Measurements from ENCODE around the gene SRP14.
"Not testable (repeated sequence)": the region's sequence is repeated elsewhere in the genome, so short reads cannot be mapped to it uniquely, and the experiment has no call there.

Gene SRP14, protein sequence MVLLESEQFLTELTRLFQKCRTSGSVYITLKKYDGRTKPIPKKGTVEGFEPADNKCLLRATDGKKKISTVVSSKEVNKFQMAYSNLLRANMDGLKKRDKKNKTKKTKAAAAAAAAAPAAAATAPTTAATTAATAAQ

DNA sequence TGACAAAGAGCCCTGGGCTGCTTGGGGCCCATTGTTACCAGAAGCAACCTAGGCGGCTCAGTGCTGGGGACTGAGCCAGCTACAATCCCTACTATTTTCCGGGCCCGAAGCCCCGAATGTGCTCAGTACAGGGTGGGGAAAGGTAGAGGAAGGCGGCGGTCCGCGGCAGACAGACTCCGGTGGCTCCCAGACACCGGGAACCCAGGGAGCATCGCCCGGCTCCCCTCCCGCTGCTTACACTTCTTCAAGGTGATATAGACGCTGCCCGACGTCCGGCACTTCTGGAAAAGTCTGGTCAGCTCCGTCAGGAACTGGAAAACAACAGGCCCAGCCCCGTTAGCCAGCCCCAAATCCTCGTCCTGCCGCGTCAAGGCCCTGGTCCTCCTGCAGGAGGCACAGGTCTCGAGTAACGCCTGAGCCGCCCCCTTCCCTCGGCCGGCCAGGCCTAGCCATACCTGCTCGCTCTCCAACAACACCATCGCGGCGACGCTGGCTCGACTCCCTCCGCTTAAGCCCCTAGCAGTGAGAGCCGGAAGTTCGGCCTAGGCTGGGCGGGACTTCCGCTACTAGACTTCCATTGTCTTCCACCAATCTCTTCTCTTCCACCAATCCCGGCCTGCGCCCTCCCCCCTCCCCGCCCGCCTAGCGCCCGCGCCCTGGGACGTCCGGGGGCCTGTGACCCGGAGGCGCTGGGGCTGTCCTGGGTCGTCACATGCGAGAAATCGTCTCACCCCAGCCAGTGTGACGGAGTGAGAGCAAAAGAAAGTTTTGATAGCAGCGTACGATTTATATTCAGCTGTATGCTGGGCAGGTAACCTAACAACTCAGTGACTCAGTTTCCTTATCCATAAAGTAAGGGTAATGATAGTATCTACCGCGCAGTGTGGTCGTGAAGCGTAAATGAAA, at the start of gene SRP14:
TSS of gene SRP14 (minus strand) at position 544 of the 906 bp plus-strand sequence. CDS start at position 479, 65 bp downstream.
- DNase-seq (ENCODE audit: low spot score), result peak; percentile 95

DNA sequence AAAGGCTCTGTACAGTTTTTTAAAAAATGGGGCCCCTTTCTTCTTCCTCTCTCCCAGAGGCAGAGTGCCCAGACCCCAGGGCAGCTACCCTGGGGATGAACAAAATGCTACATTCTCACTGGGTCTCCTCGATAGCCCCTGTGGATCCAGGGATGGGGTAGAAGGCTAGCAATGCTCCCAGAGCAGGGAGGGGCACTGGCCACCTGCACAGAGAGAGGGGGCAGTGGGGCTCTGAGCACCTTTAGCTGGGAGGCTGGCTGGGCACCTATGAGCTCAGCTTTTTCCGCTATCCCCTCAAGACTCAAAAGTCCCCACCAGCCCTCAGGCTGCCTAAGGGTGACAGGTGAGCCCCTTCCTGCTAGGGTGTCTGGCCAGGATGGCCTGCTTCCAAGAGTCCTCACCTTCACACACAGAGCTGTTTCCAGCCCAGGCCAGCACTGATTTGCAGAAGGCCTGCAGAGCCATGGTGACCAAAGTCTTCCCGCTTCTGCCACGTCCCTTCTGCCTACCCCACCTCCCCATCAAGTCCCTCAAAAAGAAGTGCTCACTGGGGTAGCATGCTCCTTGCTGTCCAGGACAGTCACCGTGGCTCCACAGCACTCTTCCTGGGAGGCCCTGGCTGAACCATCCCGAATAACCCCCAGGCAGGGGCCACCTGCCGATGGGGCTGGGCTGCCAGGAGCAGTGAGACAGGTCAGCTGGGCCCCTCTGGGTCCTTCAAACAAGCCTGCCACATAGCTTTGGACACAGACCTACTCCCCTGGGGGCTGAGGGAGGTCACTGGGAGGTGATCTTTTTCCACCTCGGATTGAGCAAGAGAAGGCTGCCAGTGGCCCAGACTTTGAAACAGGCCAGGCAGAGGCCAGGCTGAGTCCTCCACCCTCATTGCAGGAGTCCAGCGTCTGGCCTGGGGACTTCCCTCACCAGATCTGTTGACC, 49.3 kb upstream of the SRP14 start:
- no peak for DNase-seq (ENCODE audit: low spot score)

DNA sequence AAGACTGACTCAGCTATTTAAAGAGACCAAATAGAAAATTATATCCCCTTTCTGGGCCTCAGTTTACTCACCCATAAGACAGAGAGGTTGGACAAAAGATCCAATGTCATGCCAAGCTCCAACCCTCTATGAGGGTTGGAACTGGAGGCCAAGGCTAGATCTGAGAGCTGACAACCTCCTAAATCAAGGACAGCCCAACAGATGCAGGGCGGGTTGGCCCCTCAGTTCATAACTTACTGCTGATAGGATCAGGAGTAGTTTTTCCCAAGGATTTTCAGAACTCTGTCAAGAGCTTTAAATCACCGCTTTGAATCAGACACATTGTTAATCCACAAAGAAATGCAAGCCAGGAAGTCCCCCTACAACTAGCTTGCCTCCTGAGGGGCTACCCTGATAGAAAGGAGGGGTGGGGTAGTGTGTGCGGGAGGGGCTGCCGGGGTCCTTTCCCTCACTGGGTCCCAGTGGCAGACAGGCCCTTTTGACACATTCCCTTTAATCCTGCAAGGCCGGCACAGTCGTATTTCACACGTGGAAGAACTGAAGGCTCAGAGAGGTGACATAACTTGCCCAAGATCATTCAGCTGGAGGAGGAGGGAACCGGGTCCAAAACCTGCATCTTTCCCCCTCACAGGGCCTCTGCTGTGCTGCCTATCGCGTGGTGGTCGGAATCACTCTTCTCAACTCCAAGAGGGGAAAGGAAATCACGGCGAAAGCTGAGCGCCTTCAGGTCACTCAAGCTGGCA, 48.3 kb upstream of the SRP14 start:
- DNase-seq (ENCODE audit: low spot score), result no peak

DNA sequence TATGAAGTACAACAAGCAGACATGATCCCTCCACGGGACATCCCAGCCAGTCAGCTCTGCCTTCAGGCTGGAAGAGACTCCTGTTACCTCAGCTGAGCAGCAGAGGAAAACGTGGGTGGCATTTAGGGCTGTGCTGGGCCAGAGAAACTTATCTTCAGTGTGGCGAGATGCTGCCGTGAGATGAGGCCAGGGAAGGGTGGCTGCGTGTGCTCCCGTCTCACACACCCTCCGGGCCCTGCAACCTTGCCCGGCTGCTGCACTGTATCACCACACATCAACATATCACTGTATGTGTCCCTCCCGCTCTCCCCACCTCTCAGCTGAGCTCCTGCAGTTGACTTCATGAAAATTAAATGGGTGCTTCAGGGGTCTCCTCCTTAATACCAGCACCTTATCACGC, 46.3 kb upstream of the SRP14 start:
- no peak for DNase-seq (ENCODE audit: low spot score)

DNA sequence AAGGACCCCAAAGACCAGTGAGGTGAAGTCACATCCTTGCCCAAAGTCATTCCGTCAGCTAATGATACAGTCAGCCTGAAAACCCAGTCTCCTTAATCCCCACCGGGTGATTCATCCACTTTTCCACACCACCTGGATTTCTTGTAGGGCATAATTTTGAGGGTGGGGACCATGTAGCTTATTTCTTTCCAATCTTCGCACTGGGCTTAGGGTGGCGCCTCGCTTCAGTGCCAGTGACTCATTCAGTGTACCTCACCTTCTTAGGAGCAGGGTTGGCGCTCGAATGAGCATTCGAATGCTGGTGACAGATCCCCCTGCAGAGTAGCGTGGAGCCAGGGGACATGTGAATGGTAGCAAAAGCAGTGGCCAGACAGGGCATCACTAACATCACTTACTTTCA, 45.7 kb upstream of the SRP14 start:
- DNase-seq (ENCODE audit: low spot score), result no peak

DNA sequence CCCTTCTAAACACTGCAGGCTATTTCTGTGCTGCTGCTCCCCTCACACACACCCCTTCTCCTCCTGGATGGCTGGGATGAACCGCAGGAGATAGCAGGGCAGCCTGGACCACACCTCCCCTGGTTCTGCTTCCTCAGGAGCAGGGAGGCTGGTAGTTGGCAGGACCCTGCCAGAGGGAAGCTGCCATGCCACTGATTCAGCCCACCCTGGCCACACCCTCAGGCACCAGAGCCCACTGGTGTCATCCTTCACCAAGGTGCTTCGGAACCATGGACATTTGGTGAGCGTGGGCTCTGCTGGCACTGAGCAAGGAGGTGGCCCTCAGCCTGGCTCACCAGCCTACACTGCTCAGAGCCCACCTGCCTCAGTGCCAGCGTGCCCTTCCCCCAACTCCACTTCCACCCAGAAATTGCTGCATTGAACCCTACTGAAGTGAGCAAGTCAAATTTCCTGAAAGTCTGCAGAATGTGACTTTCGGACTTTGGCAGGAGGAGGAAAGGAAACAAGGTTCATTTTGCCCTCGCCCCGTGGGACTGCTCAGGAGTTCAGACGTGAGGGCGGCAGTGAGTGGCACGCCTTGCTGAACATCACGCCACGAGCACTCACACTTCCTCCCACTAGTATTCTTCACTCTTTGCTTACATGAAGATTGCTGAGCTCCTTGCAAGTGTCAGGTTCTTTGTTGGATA, 43.4 kb upstream of the SRP14 start:
- DNase-seq (ENCODE audit: low spot score), result no peak

DNA sequence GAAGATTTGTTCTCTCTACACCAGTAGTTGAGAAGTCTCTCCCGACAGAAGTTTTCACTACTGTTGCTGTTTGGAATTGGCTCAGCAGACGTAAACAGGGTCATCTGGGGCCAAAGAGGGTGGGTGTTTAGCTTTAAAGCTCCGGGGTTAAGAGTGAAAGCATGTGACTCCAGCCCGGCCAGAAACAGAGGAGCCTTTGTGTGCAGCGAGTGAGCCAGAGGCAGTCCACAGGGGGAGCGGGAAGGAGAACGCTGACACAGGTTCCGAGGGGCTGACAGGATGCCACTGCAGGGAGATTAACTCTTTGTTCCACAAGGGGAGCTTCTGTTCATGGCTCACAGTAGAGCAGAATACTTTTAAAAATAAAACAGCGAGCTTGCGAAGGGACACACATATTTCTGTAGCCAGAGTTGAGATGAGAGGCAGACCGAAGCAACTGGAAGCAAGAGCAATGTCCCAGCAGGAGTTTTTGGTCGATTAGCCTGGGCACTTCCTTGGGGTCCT, 42.8 kb upstream of the SRP14 start:
- no peak for DNase-seq (ENCODE audit: low spot score)

DNA sequence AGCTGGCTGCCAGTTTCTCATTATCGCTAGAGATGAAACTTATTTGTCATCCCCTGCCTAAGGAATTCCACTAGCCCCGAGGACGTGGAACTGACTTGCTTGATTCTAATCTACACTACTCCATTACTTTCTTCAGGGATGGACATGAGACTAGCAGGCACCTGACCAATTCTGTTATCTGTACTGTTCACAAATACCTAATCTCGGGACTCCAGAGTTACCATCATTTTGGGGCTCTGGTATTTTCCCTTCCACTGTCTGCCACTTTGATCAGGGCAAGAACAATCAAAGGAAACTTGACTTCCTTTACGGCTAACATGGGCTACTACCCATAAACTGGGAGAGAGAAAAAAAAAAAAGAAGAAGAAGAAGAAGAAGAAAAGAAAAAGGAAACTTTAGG, 41.9 kb upstream of the SRP14 start:
- DNase-seq (ENCODE audit: low spot score), result no peak

DNA sequence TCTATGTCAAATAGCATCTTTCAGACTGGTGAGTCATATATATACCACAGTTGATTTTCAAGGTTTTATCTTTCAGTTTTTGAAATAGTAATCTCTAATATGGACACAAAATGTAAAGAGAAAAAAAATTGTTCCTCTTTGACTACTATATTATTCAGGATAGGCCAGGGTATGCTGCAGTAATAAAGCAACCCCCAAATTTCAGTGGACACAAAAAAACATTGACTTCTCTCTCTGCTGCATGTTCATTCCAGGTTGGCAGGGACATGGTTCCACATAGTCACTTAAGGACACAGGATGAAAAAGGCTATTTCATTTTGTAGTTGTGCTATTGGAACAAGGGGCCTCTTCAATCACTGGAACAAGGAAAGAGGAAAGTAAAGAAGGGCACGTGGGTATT, 41.1 kb upstream of the SRP14 start:
- DNase-seq (ENCODE audit: low spot score), result no peak

DNA sequence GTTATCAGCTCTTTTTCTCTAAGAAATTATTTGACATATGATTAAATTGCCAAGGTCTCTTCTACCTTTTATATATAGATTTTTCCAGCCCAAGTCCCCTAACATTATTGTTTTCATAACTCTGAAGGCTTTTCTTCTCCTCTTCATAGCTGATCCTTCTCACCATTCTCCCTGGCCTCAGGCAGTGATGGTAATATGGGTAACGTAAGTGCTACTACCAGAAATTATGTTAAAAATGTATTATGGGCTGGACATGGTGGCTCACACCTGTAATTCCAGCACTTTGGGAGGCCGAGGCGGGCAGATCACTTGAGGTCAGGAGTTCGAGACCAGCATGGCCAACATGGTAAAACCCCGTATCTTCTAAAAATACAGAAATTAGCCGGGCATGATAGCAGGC, 40.5 kb upstream of the SRP14 start:
- no peak for DNase-seq (ENCODE audit: low spot score)

DNA sequence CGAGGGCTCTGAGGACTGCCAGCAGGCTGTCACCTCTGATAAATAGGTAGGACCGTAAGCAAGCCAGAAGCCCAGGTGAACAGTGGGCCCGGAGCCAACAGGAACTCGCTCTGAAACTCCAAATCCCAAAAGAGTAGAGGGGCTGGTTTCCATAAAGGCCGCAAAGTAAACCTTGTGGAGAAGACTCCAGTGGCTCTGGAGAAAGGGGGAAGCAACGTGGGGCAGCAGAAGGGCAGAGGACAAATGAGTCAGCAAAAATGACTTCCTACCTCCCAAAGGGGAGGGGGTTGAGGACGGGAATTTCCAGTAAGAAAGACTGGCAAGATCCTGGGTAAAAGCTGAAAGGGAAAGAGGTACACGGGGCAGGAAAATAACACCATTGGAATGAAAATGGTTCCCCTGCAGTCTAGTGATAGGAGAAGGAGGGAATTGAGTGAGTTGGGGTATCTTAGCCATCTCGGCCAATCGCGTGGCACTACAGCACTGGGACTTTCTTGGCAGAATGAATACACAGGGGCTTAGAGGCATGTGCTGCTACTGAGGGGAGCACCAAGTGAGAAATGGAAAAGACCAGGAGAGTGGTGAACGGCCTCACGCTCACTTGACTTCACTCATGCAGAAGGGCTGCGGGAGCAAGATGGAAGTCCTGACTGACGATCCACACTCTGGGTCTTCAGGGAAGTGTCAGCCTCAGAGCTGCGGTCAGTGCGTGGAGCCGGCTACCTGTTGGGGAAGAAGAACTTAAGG, 36.5 kb upstream of the SRP14 start:
- DNase-seq (ENCODE audit: low spot score), result no peak

DNA sequence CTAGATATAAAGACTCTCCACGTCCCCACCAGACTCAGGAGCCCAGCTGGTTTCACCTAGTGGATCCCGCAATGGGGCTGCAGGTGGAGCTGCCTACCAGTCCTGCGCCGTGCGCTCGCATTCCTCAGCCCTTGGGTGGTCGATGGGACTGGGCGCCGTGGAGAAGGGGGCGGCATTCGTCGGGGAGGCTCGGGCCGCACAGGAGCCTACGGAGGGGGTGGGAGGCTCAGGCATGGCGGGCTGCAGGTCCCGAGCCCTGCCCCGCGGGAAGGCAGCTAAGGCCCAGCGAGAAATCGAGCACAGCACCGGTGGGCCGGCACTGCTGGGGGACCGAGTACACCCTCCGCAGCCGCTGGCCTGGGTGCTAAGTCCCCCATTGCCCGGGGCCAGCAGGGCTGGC, 35.7 kb upstream of the SRP14 start:
- DNase-seq (ENCODE audit: low spot score), result not testable (repeated sequence)

DNA sequence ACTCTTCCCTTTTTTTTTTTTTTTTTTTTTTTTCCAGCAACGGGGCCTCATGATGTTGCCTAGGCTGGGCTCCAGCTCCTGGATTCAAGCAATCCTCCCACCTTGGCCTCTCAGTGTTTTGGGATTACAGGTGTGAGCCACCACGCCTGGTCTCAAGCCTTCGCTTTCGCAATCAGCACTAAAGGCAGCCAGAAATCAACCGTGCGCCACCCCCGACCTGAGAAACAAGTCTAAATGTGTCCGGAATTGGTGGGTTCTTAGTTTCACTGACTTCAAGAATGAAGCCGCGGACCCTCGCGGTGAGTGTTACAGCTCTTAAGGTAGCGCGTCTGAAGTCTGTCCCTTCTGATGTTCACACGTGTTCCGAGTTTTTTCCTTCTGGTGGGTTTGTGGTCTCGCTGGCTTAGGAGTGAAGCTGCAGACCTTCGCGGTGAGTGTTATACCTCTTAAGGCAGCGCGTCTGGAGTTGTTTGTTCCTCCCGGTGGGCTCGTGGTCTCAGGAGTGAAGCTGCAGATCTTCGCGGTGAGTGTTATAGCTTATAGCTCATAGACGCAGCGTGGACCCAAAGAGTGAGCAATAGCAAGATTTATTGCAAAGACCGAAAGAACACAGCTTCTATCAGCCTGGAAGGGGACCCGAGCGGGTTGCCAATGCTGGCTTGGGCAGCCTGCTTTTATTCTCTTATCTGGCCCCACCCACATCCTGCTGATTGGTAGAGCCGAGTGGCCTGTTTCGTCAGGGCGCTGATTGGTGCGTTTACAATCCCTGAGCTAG, 34.9 kb upstream of the SRP14 start:
- DNase-seq (ENCODE audit: low spot score), result not testable (repeated sequence)

DNA sequence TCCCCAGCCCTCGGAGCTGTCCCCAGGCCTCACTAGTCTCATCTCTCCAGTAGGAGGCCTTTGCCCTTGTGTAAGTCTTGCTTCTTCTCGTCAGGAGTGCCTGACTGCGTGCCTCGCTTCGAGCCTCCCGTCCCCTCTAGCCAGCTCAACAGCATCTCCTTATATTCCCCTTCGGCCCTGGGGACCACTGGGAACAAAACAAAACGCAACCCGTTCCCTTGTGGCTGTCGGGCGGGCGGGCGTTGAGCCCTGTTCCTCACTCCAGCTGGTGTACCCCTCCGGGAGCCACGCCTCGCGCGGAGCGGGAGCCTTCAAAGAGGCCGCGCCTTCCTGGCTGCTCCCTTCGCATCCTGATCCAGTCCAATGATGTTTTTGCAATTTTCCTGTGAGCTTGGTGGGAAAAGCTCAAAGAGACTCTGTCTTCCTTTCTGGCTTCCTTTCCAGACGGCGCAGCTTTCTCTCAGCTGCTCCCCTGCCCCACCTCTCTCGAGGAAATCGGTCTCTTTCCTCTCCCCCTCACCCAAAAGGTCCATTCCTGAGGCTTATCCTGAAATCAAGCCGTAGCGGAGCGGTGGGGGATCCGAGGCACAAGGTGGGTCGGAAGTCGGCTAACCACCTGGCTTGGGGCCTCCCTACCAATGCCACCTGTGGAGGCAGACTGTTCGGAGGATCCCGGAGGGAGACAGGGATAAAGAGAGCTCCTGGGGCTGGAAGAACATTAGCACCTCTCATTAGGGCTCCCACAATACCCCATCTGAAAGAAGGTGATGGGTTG, 33.4 kb upstream of the SRP14 start:
- no peak for DNase-seq (ENCODE audit: low spot score)

DNA sequence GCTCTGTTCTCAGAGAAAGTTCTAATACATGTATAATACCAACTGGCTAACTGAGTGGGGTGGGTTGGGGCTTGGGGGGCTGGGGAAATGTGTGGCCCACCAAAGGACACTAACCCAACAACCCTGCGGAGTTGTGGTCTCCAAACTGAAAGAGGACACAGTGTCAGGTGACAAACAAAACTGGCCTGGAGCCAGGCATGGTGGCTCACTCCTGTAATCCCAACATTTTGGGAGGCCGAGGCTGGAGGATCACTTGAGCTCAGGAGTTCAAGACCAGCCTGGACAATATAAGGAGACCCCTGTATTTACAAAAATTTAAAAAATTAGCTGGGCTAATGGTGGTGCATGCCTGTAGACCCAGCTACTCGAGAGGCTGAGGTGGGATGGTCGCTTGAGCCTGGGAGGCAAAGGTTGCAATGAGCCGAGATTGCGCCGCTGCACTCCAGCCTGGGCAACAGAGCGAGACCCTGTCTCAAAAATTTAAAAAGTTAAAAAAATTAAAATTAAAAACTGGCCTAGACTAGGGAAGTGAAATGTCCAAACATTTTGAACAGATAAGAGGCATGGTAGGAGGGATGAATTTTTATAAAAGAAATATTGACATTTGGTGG, 31.7 kb upstream of the SRP14 start:
- DNase-seq (ENCODE audit: low spot score), result no peak

DNA sequence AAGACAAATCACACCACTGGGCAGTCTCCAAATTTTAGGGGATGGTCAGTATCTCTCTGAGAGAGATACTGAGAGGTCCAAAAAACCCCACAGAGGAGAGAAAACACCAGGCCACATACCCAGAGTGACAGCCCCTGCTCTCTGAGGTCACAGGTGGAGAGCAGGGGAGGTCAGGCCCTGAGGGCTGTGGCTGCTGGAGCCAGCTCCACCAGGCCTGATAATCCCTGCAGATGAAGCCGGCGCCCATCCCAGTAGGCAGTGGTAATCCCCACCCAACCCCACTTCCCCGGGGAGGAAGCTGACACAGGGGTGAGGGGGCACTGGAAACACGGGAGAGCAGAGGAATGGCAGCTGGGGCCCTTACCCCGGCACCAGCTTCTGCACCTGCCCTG, 31.2 kb upstream of the SRP14 start:
- no peak for DNase-seq (ENCODE audit: low spot score)

DNA sequence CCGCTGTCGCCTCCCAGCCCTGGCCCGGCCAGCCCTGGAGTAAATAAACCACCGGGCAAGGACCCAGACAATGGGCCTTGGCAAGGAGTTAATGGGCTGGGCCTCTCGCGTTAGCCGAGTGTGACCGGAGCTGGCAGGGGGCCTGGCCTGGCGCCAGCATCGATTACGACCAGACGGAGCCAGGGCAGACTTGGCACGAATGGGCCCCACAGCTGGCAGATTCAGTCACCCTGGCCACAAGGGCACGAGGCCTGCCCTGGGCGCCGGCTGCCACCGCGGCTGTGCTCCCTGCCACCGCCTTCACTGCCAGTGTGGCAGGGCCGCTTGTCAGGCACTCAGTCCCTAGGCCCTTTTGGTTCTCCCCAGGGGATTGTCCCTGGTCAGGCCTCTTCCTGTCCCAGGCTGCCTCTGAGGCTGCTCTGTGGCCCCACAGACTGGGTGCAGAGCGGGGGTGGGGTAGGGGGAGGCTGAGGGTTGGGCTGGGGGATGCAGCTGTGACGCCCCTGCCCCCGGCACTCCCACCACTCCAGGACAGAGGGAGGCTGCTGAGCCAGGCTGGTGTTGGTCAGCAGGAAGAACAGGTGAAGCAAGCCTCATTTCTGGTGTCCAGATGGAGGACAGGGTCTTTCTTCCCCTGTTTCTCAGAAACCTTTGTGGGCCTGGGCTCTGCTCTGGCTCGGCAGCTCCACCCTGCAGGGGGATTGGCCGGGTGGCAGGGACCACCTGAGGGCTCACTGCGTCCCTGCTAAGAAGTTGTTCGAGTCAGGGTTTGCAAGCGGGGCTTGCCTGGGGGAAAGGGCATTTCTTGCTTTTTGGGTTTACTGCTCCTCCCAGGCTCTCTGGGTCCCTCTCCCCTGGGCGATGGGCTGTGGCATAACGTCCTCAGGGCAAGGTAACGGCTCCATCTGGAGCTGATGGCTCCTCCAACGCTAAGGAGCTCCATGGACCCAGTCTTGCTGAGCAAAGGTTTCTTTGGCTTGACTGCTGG, 30.5 kb upstream of the SRP14 start:
- peak; percentile 87 for DNase-seq (ENCODE audit: low spot score)
